Psoas muscle (tissue), 8 donors: ENCODE results near the gene PADI2. TPM values are rescaled to one million over a fixed set of nuclear protein-coding genes. Genes with fewer than 3 reads are reported as not detected.

ENCODE experiments used
- ATAC-seq, 4 donors: fragments of 200-7000 bp; cut with Tn5 transposase; one replicate each; pipeline ENCODE4 v1.9.1; 2020; ENCODE audit warnings: moderate library complexity in 3 of 4, mild to moderate bottlenecking in 2 of 4
- DNase-seq, 2 donors: peaks; one replicate each; pipeline ENCODE4 v3.0.0-alpha.2; 2020
- H3K27ac ChIP-seq: fragments of 200-600 bp; one replicate; pipeline ENCODE4 v1.8.0; 2022
- H3K27me3 ChIP-seq, 3 donors: fragments of 200-600 bp in 1 of 3; one replicate each; pipeline versions ENCODE4 v1.6.1 to v1.8.0; 2013 to 2022; ENCODE audit warnings: low read length in 2 of 3, mild to moderate bottlenecking in 2 of 3, moderate library complexity in 1 of 3; ENCODE audit not compliant: insufficient read depth in 3 of 3
- H3K36me3 ChIP-seq, 2 donors: fragments of 200-600 bp in 1 of 2; one replicate each; pipeline versions ENCODE4 v1.6.1 to v1.8.0; 2013 to 2022; ENCODE audit warnings: low read depth in 1 of 2, mild to moderate bottlenecking in 1 of 2, moderate library complexity in 1 of 2; ENCODE audit not compliant: insufficient read depth in 1 of 2
- H3K4me1 ChIP-seq: fragments of 200-600 bp; one replicate; pipeline ENCODE4 v1.8.0; 2022
- H3K4me3 ChIP-seq: fragments of 200-600 bp; one replicate; pipeline ENCODE4 v1.8.0; 2022; ENCODE audit warnings: mild to moderate bottlenecking
- H3K9me3 ChIP-seq: fragments of 200-600 bp; one replicate; pipeline ENCODE4 v1.8.0; 2022
- CTCF ChIP-seq: fragments of 200-600 bp; IDR thresholded peaks from one replicate; pipeline ENCODE4 v1.8.0; 2022; ENCODE audit warnings: antibody characterized with exemption
- WGBS, 3 donors: extraction: QIAGEN DNeasy Blood & Tissue Kit; methylation state at CpG; one replicate each; pipeline versions ENCODE4 v1.1.6 to v1.1.7; 2013; 5-methylcytosine and 5-hydroxymethylcytosine counted together
- intact Hi-C, 2 donors: fragments of 100-400 bp; cut with DNase I; formaldehyde crosslinking; loops; one replicate each; pipeline versions ENCODE4 v1.11.0 to v1.14.2; 2022
- polyA plus RNA-seq, 3 donors: library from polyadenylated mRNA; stranded (reverse); fragments of 200-250 nt; gene quantifications; one replicate each; pipeline ENCODE4 v1.2.3, GENCODE V29; 2013
- total RNA-seq, 4 donors: library from RNA; stranded (reverse); fragmentation: NEBNext Ultra II Directional in 2 of 4; extraction: Animal tissue kit (Norgen Biotek cat#: 25700) in 2 of 4; gene quantifications; one replicate each; pipeline versions ENCODE4 v1.2.1 to v1.2.4, GENCODE V29; 2021 to 2023
- donor health status: healthy with polysubstance abuse.
- donor health status: DM: no; HTN: no; CAD: no; lungs with moderate emphysema.
- donor health status: Bipolar disorder and iron deficiency.
- donor health status: healthy.
- donor health status: DM: yes; HTN: yes; CAD: no.
- donor health status: DM: no; HTN: no; CAD: no.
- donor health status: DM: no; HTN: no; CAD: no.
- donor health status: DM: yes; HTN: yes; CAD: no.

Gene PADI2
- total and polyA plus RNA-seq, 7 donors: 58.1 to 956 (median 198) TPM

- H3K36me3 ChIP-seq: peaks cover 26 to 98% of the 10 kb centered on the region in 2 donors
- intact Hi-C loops: no loop called here
- ATAC-seq (no peak), DNase-seq (no peak)
- WGBS, 3 donors: 72 to 92% (median 76%) methylated on average over 1 of the region's 1 CpG
- no peak overlapping the region for H3K4me3 ChIP-seq
- H3K9me3 ChIP-seq: no peaks in the 10 kb centered on the region
- TF ChIP-seq CTCF: no peak
- H3K27me3 ChIP-seq: no peaks in the 10 kb centered on the region
- no peak overlapping the region for H3K27ac ChIP-seq
- H3K4me1 ChIP-seq: no peaks in the 10 kb centered on the region
These were observed 94.5 kb downstream of the PADI2 start for GRCh38 chr1:17024721-17025120.

DNA sequence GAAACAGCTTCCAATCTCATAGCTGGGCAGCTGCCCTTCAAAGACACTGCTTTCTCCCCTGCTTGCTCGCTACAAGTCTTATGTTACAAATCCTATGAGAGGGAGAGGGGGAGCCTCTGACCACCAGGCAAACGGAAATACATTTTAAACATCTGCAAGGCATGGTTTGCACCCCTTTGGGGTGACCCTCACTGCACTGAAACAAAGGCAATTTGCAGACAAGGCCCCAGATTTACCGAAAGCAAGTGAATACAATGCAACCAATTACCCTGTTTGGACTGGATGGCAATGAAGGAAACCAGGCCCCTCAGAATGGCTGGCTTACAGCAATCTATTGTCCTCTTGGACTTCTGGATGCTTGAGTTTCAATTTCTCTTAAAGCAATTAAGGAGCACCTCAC, 95.7 kb downstream of the PADI2 start:
- DNase-seq: no peak
- ATAC-seq: no peak
- H3K27ac ChIP-seq: no peak overlapping the region
- H3K4me3 ChIP-seq: no peak overlapping the region
- H3K4me1 ChIP-seq: no peaks in the 10 kb centered on the region
- H3K9me3 ChIP-seq: no peaks in the 10 kb centered on the region
- no peak for TF ChIP-seq CTCF
- H3K36me3 ChIP-seq: peaks cover 21 to 100% of the 10 kb centered on the region in 2 donors
- intact Hi-C loops: no loop called here
- WGBS, 3 donors: 67 to 83% (median 78%) methylated on average over 3 of the region's 3 CpGs
- no peaks in the 10 kb centered on the region for H3K27me3 ChIP-seq

GRCh38 chr1:17023102-17023501, 96.1 kb downstream of the PADI2 start:
- 60 to 83% (median 72%) methylated on average over 4 of the region's 4 CpGs for WGBS, 3 donors
- TF ChIP-seq CTCF: no peak
- Histone ChIP-seq H3K36me3 (peaks cover 19 to 100% of the 10 kb centered on the region in 2 donors), H3K4me3 (no peak overlapping the region), H3K27ac (no peak overlapping the region), H3K9me3 (no peaks in the 10 kb centered on the region), H3K27me3 (no peaks in the 10 kb centered on the region), H3K4me1 (no peaks in the 10 kb centered on the region)
- ATAC-seq (no peak), DNase-seq (no peak)
- intact Hi-C loops: no loop called here

DNA sequence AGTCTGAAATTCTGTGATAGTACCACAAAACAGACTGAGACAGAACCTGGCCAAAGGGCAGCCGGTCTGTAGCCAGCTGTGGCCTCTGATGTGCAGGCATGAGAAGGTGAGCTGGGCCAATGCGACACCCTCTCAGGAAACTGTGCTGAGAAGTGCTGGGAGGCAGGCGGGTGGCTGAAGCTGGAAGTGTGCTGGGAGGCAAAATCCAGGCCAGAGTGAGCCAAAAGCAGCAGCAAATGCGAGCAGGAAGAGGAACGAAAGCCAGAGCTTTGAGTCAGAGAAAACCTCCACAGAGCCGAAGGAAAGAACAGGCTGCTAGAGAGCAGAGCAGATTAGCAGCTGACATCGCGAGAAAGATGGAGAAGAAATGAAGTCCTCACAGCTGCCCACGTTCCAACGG, 97.4 kb downstream of the PADI2 start:
- no peak for DNase-seq
- 83 to 89% (median 88%) methylated on average over 10 of the region's 10 CpGs for WGBS, 3 donors
- ATAC-seq: no peak
- H3K27ac ChIP-seq: no peak overlapping the region
- no peak for TF ChIP-seq CTCF
- no peaks in the 10 kb centered on the region for H3K9me3 ChIP-seq
- no peak overlapping the region for H3K4me3 ChIP-seq
- intact Hi-C loops: no loop called here
- H3K27me3 ChIP-seq: no peaks in the 10 kb centered on the region
- no peaks in the 10 kb centered on the region for H3K4me1 ChIP-seq
- peaks cover 13 to 93% of the 10 kb centered on the region in 2 donors for H3K36me3 ChIP-seq

DNA sequence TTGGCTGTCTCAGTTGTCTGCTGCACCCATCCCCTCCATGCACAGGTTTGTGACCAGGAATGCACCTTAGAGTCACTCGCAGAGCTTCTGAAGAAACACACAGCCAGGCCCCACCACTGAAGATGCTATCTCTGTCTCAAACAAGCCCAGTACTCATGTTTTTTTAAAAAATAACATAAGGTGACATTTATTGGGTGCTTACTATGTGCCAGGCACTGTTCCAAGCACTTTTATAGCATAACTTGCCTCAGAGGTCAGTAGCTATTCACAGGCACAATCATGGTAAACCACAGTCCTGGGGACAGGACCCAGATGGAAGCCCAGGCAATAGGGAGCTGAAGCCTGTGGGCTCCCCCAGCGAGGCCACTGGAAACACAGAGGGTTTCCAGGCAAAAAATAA, 98.7 kb downstream of the PADI2 start:
- ATAC-seq: no peak
- Histone ChIP-seq H3K27me3 (no peaks in the 10 kb centered on the region), H3K4me3 (no peak overlapping the region), H3K36me3 (peaks cover 13 to 79% of the 10 kb centered on the region in 2 donors), H3K4me1 (no peaks in the 10 kb centered on the region), H3K9me3 (no peaks in the 10 kb centered on the region), H3K27ac (no peak overlapping the region)
- DNase-seq: no peak
- intact Hi-C loops: no loop called here
- no peak for TF ChIP-seq CTCF
- 94 to 100% (median 97%) methylated on average over 2 of the region's 2 CpGs for WGBS, 3 donors
